A549 treated with Mapracorat at 1 μM for 4 hours (cell line): ENCODE results near the gene HBA2. TPM values are rescaled to one million over a fixed set of nuclear protein-coding genes. Genes with fewer than 3 reads are reported as not detected.

Experiments
- total RNA-seq: library from RNA; stranded (reverse); fragments of 200-300 nt; extraction: Qiagen RNA extraction; gene quantifications from 5 replicates; pipeline ENCODE4 v1.2.3, GENCODE V29; 2022

Gene HBA2
- total RNA-seq: 0.47 to 0.97 TPM (median 0.68 TPM) in 4 of 5 replicates, not detected in the other

GRCh38 chr16:172374-172941, at the start of gene HBA2:
Gene HBA2 (plus strand): TSS chr16:172876. CDS start chr16:172913, 37 bp downstream.

GRCh38 chr16:152141-153128, 20.2 kb upstream of the HBA2 start, which contains the start of gene HBZ:
Gene HBZ (plus strand): TSS chr16:152644. CDS start chr16:152910, 266 bp downstream.

GRCh38 chr16:165539-166374, 6.9 kb upstream of the HBA2 start, which contains the start of gene HBM:
Gene HBM (plus strand): TSS chr16:165978. CDS start chr16:165998, 20 bp downstream.

GRCh38 chr16:176477-177382, 4.1 kb downstream of the HBA2 start, which contains the start of gene HBA1:
Gene HBA1 (plus strand): TSS chr16:176680. CDS start chr16:176717, 37 bp downstream.

GRCh38 chr16:180101-180675, 7.5 kb downstream of the HBA2 start, which contains the start of gene HBQ1:
Gene HBQ1 (plus strand): TSS chr16:180459. CDS start chr16:180487, 28 bp downstream.

Other genes starting within 250 kb of the HBA2 start
- 32.4 to 39.7 TPM (median 35.7 TPM) in 5 replicates for gene POLR3K, start 119.3 kb upstream of the HBA2 start, total RNA-seq
- gene SNRNP25, start 119.0 kb upstream of the HBA2 start, total RNA-seq: 64.7 to 76.8 TPM (median 70.2 TPM) in 5 replicates
- 22.6 to 32.3 TPM (median 29.3 TPM) in 5 replicates for gene RHBDF1, start 100.2 kb upstream of the HBA2 start, total RNA-seq
- 55.2 to 81.0 TPM (median 72.5 TPM) in 5 replicates for gene MPG, start 94.7 kb upstream of the HBA2 start, total RNA-seq
- 21.0 to 29.7 TPM (median 26.8 TPM) in 5 replicates for gene NPRL3, start 34.2 kb upstream of the HBA2 start, total RNA-seq
- gene HBZ, start 20.2 kb upstream of the HBA2 start, total RNA-seq: 0.19 TPM in 1 of 5 replicates, not detected in the others
- gene HBM, start 6.9 kb upstream of the HBA2 start, total RNA-seq: not detected in 5 replicates
- 0.87 to 2.8 TPM (median 1.5 TPM) in 4 of 5 replicates, not detected in the other for gene HBA1, start 3.8 kb downstream of the HBA2 start, total RNA-seq
- 4.6 to 8.2 TPM (median 7.1 TPM) in 5 replicates for gene HBQ1, start 7.6 kb downstream of the HBA2 start, total RNA-seq
- gene LUC7L, start 56.6 kb downstream of the HBA2 start, total RNA-seq: 41.1 to 48.4 TPM (median 46.1 TPM) in 5 replicates
- 40.8 to 49.2 TPM (median 48.4 TPM) in 5 replicates for gene FAM234A, start 61.9 kb downstream of the HBA2 start, total RNA-seq
- 3.4 to 5.4 TPM (median 4.9 TPM) in 5 replicates for gene RGS11, start 103.1 kb downstream of the HBA2 start, total RNA-seq
- 2.7 to 3.4 TPM (median 3.2 TPM) in 5 replicates for gene ARHGDIG, start 107.7 kb downstream of the HBA2 start, total RNA-seq
- 0.11 to 0.65 TPM (median 0.42 TPM) in 5 replicates for gene PDIA2, start 110.3 kb downstream of the HBA2 start, total RNA-seq
- gene AXIN1, start 179.8 kb downstream of the HBA2 start, total RNA-seq: 24.5 to 34.7 TPM (median 31.7 TPM) in 5 replicates
- gene MRPL28, start 197.7 kb downstream of the HBA2 start, total RNA-seq: 121 to 139 TPM (median 132 TPM) in 5 replicates
- gene PGAP6, start 209.1 kb downstream of the HBA2 start, total RNA-seq: 28.8 to 39.8 TPM (median 37.5 TPM) in 5 replicates
- gene NME4, start 224.3 kb downstream of the HBA2 start, total RNA-seq: 288 to 451 TPM (median 424 TPM) in 5 replicates
- 20.9 to 31.4 TPM (median 26.9 TPM) in 5 replicates for gene DECR2, start 229.0 kb downstream of the HBA2 start, total RNA-seq